HCEC 1CT (cell line): ENCODE results near the gene ATP2B2.

Experiments used
- DNase-seq: peaks from one replicate; pipeline ENCODE4 v3.0.0-alpha.2; 2017

Gene ATP2B2

DNA sequence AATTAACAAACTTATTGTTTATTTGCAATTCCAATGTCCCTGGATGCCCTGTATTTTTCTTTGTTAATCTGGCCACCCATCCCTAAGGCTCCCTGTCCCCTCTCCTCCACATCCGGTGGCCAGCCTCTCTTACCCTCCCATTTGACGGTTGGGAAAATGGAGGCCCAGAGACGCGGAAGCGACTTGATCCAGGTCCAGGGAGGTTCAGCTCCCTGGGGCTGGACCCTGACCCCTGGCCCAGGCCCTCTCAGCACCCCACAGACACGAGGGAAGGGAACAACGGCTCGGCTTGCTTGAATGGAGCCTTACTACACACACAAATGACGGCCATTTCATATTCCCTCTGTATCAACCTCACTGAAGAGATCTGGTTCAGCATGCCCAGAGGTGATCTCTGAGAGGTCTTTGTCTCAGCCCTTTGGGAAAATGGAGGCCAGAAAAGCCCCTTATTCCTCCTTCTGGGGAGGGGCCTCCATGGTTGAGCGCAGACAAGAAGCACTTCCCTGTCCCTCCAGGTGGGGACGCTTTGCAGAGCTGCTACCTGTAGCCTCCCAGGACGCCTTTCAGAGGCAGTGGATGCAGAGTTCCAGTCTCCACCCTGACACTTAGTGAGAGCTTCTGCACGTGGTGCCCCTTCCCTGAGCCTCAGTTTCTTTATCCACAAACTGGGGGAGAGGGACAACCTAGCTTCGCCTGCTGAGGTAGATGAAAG is 82.1 kb downstream of the ATP2B2 start:
- DNase-seq, result no peak

- no peak for DNase-seq
Measured at GRCh38 chr3:10421996-10422395, 83.4 kb downstream of the ATP2B2 start.

GRCh38 chr3:10420745-10421475 is 84.5 kb downstream of the ATP2B2 start:
- DNase-seq, result no peak

DNA sequence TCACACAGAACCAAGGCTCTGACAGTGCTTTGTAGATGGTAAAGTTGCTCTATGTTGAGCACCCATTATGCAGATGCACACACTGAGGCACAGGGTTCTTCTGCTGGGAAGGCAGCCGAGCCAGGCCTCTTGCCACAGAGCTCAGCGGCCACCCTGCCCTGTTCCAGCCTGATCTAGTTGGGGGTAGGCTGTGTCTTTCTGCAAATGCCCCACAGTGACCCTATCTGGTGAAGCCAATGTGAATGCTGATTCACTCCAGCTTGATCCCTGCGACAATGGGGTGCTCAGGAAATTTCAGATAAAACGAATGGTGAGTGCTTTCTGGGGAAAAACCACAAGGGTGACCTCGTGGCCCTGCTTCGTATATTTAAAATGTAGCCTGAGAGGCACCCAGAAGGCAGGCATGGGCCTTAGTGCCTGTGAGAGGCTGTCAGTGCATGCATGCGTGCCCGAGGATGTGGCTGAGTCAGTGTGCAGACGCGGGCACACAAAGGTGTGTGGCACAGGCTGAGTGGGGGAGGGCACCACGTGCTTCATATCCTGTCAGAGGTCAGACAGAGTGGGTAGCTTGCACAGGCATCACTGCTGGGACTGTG is 85.7 kb downstream of the ATP2B2 start:
- no peak for DNase-seq

DNA sequence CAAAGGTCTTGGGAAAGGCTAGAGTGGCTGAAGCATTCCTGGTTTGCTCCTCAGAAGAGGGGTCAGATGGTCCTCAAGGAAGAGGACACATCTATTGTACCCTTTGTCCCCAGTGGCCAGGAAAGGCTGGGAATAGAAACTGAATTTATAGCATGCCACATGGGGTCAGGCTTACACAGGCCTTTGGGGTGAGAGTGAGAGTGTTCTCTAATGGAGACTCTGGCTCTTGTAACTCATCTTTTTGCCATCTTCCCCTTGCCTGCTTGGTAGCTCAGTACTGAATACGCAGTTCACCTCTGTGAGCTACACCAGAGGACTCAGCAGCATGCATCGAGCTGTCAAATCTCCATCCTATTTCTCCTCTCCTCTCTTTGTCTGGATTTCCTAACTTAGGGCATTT is 87.5 kb downstream of the ATP2B2 start:
- DNase-seq, result peak; percentile 40

- DNase-seq, result no peak
Measured at GRCh38 chr3:10416730-10417300, 88.6 kb downstream of the ATP2B2 start.

DNA sequence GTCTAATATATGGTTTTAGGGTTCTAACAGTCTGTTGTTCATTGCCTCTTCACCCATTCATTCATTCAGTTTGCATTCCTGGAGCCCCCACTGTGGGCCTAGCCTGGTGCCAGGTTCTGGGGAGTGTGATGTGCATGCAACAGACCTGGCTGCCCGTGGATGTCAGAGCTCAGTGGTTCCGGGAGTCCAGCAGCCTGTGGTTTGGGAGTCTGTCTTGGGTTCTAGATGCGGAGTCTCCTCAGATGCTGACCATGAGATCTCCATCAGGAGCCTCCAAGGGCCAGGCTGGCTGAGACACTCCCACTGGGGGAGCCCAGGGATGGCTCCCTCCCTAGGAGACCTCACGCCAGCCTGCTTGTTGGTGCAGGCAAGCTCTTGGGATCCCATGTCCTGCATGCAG is 92.3 kb downstream of the ATP2B2 start:
- DNase-seq, result no peak

GRCh38 chr3:10411598-10412332 is 93.6 kb downstream of the ATP2B2 start:
- no peak for DNase-seq

DNA sequence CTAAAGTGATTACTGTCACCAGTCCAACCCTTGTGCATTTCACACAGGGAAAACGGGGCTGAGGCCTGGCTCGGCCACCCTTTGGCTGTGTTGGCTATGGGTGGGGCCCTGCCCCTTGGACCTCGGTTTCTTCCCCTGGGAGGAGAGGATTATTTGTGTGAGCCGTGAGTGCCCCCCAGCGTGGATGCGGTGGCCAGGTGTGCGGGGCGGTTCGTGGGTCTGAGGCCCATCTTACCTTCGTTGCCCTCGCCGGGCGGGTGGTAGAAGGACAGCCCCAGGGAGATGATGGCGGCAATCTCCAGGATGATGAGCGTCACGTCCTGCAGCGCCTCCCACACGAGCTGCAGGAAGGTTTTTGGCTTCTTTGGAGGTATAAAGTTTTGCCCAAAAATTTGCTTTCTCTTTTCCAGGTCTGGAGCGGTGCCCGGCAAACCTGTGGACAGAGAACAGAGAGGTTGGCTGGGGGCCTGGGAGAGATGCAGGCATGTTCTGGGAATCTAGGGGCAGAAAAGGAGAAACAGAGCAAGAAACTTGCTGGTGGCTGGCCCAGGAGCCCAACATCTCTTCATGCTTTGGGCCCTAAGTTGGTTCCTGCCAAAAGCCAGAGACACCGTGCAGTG is 94.9 kb downstream of the ATP2B2 start:
- no peak for DNase-seq

GRCh38 chr3:10408680-10409079 is 96.7 kb downstream of the ATP2B2 start:
- DNase-seq, result peak; percentile 47

DNA sequence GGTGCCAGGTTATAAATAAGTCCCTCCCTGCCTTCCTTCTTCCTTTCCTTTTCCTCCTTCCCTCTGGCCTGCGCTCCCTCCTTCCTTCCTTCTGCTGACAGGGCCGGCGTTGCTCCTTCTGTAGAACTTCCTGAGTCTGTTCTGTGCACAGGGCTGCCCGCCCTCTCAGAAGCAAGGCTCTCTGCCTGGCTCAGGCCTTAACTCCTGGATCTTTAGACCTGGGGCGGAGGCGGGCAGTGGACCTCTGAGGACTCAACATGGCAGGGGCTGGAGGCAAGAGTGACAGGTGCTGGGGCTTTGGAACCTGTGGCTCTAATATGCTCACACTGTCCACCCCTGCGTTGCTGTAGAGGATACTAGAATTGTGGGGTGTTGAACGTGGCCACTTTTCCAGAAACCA is 98.0 kb downstream of the ATP2B2 start:
- no peak for DNase-seq

DNA sequence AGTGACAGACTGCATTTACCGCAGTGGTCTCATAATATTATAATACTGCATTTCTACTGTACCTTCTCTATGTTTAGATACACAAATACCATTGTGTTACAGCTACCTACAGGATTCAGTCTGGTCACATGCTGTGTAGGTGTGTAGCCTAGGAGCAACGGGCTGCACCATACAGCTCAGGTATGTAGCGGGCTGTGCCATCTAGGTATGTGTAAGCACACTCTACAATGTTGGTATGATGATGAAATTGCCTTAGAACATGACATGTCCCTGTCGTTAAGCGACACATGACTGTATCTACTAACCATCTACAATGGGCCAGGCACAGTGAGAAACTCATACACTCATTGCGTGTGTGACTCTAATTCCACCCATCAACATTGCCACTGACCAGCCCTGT is 99.0 kb downstream of the ATP2B2 start:
- DNase-seq, result no peak

- no peak for DNase-seq
Measured at GRCh38 chr3:10405816-10406215, 99.6 kb downstream of the ATP2B2 start.

GRCh38 chr3:10404876-10405275 is 100.5 kb downstream of the ATP2B2 start:
- no peak for DNase-seq

GRCh38 chr3:10404377-10404776 is 101.0 kb downstream of the ATP2B2 start:
- no peak for DNase-seq

DNA sequence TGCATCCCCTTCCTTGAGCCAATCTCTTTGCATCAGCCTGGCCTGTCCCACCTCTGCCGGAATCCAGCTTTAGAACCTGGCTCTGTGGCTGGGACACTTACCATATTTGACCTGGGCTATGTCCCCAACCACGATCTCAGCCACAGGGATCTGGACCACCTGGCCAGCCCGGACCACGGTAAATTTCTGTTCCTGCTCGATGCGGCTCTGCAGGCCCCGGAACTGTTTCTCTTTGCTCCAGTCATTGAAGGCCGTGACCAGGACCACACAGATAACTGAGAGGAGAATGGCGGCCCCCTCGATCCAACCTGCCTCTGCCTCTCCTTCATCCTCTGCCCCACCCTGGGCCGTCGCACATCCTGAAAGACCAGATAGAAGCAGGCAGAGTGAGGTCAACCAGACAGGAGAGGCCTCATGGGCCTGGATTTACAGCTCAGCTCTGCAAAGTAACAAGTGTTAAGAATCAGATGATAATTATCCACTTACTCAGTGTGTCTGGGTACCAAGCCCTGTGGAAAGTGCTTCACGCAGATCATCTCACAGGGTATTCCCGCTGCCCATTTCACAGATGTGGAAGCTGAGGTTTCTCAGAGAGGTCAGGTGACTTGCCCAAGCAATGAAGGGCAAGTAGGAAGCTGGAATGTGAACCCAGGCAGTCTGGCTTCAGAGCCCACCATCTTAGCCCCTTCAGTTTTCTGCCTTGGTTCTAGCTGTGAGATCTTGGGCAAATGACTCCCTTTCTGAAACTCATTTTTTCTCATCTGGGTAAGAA is 103.2 kb downstream of the ATP2B2 start:
- no peak for DNase-seq

GRCh38 chr3:10400749-10401495 is 104.5 kb downstream of the ATP2B2 start:
- no peak for DNase-seq

DNA sequence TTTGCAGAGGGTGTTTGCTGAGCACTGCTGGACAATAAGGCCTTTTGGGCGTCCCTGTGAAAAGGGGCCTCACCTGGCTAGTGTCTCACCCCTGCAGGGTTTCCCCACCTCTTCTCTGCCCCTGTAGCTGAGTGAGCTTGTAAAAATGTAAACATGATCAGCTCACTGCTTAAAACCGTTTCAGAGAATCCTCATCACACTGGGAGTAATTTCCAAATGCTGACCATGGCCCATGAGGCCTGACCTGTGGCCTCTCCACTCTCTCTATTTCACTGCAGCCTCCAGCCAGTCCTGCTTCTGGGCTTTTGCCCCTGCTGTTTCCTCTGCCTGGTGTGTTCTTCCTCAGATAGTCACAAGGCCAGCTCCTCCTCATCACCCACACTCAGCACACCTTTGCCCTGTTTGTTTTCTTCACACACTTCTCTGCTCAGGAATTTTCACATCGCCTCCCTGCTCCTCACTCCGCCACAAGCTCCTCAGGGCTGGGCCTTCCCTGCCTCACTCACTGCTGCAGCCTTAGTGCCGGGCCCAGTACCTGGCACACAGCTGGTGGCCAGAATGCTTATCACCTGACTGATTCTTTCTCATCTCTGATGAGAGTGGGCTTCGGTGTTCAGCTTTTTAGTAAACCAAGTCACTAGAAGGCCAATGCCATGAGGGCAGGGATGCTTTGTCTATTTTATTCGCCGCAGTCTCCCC is 105.2 kb downstream of the ATP2B2 start:
- DNase-seq, result no peak

GRCh38 chr3:10399634-10400033 is 105.8 kb downstream of the ATP2B2 start:
- no peak for DNase-seq

- no peak for DNase-seq
Measured at GRCh38 chr3:10398341-10398740, 107.0 kb downstream of the ATP2B2 start.
